Stimulated activated CD8-positive, alpha-beta memory T cell treated with anti-CD3 and anti-CD28 coated beads, Interleukin-7, amount 100 ng/mL, for 48 hours (primary cell): ENCODE data around the gene ATP8A2.
"Not testable (repeated sequence)": the region's sequence is repeated elsewhere in the genome, so short reads cannot be mapped to it uniquely, and the experiment has no call there.

Experiments
- DNase-seq, 2 donors: peaks; one replicate each; pipeline ENCODE4 v3.0.0-alpha.2; 2020; ENCODE audit warnings: low read depth in 1 of 2; ENCODE audit errors: extremely low read depth in 1 of 2

ATP8A2 gene

GRCh38 chr13:25761041-25761440 is 389.3 kb downstream of the ATP8A2 start:
- DNase-seq, result no peak

DNA sequence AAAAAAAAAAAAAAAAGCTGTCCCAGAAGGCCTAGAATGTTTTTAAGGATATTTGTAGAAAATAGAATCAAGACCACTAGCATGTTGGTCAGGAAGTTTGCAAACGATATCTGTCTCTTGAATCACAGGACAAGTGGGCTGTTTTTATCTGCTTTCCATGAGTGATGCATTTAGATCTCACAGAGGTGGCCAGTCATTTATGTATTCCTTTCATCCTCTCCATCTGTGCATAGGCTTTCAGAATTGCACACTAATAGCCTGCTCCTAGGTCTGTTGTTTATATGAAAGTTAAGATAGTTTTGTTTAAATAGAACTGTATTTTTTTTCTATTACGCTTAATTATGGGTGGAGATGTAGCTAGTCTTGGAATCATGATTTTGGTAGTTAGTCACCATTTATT is 390.5 kb downstream of the ATP8A2 start:
- no peak for DNase-seq

DNA sequence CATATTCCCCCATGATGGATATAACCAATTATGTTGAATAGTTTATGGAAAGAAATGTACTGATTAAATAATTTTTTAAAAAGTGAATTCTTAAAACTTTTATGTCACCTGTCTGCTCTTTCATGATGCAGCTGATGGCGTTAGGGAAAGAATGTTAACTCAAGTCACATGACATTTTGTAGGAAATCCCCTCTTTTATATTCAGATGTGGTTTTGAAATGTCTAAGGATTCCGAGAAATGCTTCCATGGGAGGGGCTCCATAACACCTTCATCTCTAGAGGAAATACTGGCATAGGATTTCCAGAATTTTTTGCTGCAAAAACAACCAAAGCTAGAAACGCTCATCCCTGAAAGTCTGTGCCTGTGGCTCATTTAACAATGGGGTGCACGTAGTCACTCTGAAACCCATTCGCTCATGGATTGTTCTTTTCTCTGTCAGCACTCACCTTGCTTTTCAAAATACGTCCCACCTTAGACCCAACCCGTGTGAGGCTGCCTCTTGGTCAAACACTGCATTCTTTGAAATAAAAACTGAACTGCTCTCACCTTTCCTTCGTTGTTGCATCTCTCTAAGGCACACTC is 391.1 kb downstream of the ATP8A2 start:
- DNase-seq, result no peak

DNA sequence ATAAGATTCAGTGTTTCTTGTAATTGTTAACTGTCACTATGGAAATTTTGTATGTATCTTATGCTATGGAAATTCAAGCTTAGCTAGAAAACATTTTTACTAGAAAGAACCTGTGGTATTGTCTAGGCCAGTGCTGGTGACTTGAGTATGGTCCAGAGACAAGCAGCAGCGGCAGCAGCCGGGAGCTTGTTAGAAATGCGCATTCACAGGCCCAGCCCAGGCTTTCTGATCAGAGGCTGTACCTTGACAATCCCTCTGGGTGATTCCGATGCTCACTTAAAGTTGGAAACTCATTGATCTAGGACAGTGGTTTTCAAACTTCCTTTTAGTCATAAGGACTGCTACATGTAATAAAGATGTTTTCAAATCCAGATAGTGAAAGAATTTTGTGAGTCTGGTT is 392.6 kb downstream of the ATP8A2 start:
- no peak for DNase-seq

DNA sequence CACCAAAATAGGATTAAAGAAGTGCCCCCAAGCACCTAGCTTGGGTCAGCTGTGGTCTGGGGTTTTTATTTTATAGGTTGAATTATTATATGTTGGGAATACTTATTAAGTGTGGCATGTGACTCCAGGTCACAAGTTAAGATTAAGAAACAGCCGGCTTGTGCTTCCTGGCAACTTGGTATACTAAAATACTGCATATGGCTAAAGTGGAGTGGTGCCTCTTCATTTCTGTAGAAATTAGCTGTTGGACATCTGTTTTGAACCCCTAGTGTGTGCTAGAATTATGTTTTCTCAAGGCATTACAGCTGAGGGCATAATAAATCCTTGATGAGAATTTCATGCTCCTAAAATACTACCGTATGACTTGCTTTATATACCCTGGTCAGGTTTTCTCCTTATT is 393.5 kb downstream of the ATP8A2 start:
- DNase-seq, result no peak

- DNase-seq, result no peak
These were observed 394.8 kb downstream of the ATP8A2 start for GRCh38 chr13:25766576-25766975.

- DNase-seq, result no peak
These were observed 395.2 kb downstream of the ATP8A2 start for GRCh38 chr13:25766991-25767390.

- DNase-seq, result no peak
These were observed 396.6 kb downstream of the ATP8A2 start for GRCh38 chr13:25768376-25768775.

- no peak for DNase-seq
These were observed 397.1 kb downstream of the ATP8A2 start for GRCh38 chr13:25768838-25769237.

GRCh38 chr13:25770601-25771000 is 398.8 kb downstream of the ATP8A2 start:
- DNase-seq, result no peak

GRCh38 chr13:25771202-25771601 is 399.4 kb downstream of the ATP8A2 start:
- DNase-seq, result no peak

DNA sequence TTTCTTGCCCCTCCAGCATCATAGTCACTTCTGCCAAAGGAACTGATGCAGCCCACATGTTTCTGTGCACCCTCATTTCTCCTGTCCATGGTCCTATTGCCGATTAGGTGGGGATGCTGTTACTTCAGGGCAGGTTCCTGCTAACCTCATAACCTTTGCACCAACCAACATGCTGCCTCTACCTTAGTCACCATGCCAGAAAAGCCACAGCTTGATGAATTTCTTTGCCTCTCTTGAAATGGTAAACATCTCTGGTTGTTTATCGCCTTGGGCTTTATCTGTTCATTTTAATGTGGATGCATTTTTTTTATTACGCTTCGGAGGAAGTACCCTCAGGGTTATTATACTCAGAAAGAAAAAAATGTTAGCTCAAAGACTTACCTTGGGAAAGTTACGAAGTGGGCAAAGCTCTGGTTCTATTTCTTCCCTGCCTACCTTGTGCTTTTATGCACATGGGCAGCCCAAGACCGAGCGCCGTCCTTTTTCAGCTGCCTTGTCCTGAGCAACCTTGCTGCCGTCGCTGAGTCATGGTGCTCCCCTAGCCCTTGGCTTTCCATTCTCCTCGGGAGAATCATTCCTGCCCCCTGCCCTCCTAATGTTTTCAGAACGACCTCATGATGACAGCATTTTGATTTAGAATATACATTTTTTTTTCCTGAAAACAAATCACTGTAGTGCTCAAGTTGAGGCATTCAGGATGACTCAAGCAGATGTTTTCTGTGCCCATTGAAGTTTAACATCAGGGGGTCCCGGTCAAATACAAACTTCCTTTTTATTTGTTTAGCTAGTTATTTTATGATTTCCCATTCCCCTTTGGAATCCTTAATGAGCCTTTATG is 400.1 kb downstream of the ATP8A2 start:
- no peak for DNase-seq

DNA sequence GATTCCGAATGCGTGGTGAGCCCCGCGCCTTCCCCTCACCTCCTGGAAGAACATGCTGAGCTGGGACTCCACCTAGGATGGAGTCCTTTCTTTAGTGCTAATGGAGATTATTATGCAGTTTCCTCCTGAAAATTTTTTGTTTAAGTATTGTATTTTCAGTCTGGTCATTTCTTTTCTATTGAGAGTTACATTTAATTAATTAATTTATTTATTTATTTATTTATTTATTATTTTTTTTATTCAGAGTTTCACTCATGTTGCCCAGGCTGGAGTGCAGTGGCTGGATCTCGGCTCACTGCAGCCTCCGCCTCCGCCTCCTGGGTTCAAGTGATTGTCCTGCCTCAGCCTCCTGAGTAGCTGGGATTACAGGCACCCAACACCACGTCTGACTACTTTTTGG is 400.8 kb downstream of the ATP8A2 start:
- not testable (repeated sequence) for DNase-seq

GRCh38 chr13:25774056-25774455 is 402.3 kb downstream of the ATP8A2 start:
- not testable (repeated sequence) for DNase-seq

GRCh38 chr13:25775275-25775674 is 403.5 kb downstream of the ATP8A2 start:
- no peak for DNase-seq

- no peak for DNase-seq
These were observed 404.2 kb downstream of the ATP8A2 start for GRCh38 chr13:25775986-25776385.

- DNase-seq, result no peak
These were observed 404.9 kb downstream of the ATP8A2 start for GRCh38 chr13:25776722-25777121.

GRCh38 chr13:25777509-25777908 is 405.7 kb downstream of the ATP8A2 start:
- no peak for DNase-seq

- no peak for DNase-seq
These were observed 406.6 kb downstream of the ATP8A2 start for GRCh38 chr13:25778365-25778764.

DNA sequence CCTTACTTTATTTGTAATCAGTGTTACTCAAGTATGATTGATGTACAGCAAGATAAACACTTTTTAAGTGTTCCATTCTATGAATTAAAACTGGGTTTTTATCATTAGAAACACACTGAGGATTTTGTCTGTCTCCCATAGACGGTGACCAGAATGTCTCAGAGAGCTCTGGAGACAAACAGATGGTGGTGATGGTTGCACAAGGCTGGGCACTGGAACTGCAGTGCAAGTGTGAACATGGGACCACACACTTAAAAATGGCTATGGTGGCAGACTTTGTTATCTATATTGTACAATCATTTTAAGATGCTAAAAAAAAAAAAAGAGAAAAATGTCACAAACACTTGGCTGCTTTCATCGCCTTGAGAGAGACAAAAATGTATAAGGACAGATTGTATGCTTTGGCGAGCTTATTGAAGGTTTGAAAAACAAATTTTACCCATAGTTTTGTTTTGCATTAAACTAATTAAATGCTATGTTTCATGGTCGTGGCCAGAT is 407.1 kb downstream of the ATP8A2 start:
- DNase-seq, result no peak

DNA sequence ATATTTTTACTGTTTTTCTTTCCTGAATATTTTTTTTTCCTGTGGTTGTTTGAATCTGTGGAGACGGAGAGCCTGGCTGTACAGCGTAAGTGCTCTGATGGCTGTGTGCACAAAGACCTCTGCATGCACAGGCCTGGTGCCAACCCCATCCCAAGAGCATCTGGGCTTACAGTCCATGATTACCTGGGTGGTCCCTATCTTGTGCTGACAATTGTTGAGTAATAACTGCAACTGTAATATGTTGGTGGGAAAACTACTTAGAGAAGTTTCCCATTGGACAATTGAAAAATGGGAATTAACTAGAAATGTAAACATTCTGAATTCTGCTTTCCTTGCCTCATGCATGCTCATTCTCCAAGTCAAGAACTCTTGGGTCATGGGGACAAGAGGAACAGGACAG is 411.3 kb downstream of the ATP8A2 start:
- DNase-seq, result no peak

DNA sequence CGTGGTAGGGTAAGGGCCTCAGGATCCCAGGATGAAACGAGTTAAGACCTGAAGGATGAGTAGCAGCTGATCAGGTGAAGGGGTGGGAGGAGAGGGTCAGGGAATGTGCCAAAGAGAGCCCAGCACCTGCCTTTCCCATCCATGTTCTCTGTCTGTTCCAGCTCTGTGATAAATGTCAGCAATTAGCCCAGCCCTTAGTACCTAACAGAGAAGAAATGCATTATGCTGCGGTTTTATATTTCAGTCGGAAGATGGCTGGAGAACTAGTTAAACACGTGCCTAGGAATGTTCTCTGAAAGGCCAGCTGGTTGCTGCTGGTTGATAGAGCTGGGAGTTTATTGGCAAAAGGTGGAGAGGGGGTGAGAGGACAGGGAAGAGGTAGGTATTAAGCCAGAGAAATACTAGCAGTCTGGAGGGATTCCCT is 411.8 kb downstream of the ATP8A2 start:
- DNase-seq, result no peak
